ENCODE results near the gene SEC31A. TPM values are rescaled to one million over a fixed set of nuclear protein-coding genes. Genes with fewer than 3 reads are reported as not detected.

The SEC31A gene
- total and polyA plus RNA-seq, 2 of the 4 experiments (the other 2 are of a cell fraction), result 278 to 366 TPM

DNA sequence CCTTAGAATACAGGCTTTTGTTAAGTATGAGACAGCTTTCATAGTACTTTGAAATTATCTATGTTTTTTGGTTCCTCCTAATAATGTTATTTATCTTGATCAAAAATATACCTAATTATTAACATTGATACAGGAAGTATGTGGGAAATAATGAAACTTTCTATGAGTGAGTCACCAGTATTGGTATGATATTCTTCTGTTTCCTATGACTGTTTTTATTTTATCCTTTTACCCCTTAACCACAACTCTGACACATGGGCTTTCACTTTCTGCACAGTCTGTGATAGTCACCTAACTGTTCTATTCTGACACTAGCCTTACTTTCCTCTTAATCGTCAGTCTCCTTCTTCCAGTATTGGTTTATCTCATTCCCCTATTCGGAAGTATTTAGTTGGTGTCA is 14.3 kb upstream of the SEC31A start:
- Histone ChIP-seq H3K56ac (ENCODE audit: extremely low read depth, insufficient read depth, low read length) (no peak overlapping the region), H3K4ac (ENCODE audit: low read depth, low read length) (no peak overlapping the region), H3K18ac (ENCODE audit: low read depth, low read length) (no peak overlapping the region), H2AFZ (replicated peaks; ENCODE audit: low read length, poor library complexity) (no peak overlapping the region), H3K9me3 (ENCODE audit: control insufficient read depth, insufficient read depth, low read length) (no peaks in the 10 kb centered on the region), H3K9me1 (ENCODE audit: insufficient read depth, low read length) (peaks cover 2% of the 10 kb centered on the region; the same call in 1 of the 2 replicates), H3K4me1 (ENCODE audit: control insufficient read depth, insufficient read depth, low read length) (no peaks in the 10 kb centered on the region), H4K91ac (ENCODE audit: insufficient read depth, low read depth, low read length) (no peak overlapping the region), H2AK5ac (ENCODE audit: low read depth, low read length) (no peak overlapping the region), H3K14ac (replicated peaks; ENCODE audit: low read depth, low read length) (no peak overlapping the region), H4K20me1 (ENCODE audit: insufficient read depth, low read length) (no peaks in the 10 kb centered on the region), H2BK120ac (ENCODE audit: low read depth, low read length) (no peak overlapping the region), H2BK20ac (ENCODE audit: low read depth, low read length) (no peak overlapping the region), H2BK5ac (ENCODE audit: low read depth, low read length, poor library complexity, severe bottlenecking) (no peak overlapping the region), H3K27ac (ENCODE audit: insufficient read depth, low read length) (no peak overlapping the region), H3K4me2 (ENCODE audit: low read depth, low read length) (no peak overlapping the region; the same call in 1 of the 2 replicates), H3K4me3 (ENCODE audit: insufficient read depth, low read depth, low read length) (no peak overlapping the region), H2AK9ac (replicated peaks; ENCODE audit: low read depth, low read length, poor library complexity) (no peak overlapping the region), H3K9ac (ENCODE audit: low read depth, low read length) (no peak overlapping the region), H3K79me1 (ENCODE audit: low read depth in 1 of 2, low read length in 2 of 2) (peaks cover 0 to 9% of the 10 kb centered on the region in 2 experiments; a peak in 1 of 4 replicates), H2BK15ac (ENCODE audit: low read depth, low read length) (no peak overlapping the region), H4K5ac (ENCODE audit: low read depth, low read length) (no peak overlapping the region), H4K8ac (ENCODE audit: low read depth in 2 of 2, low read length in 2 of 2) (no peak overlapping the region), H3K27me3 (ENCODE audit: control insufficient read depth, insufficient read depth, low read length) (no peaks in the 10 kb centered on the region), H3K23ac (ENCODE audit: low read depth, low read length) (no peak overlapping the region), H3K36me3 (ENCODE audit: control insufficient read depth, insufficient read depth, low read length) (no peaks in the 10 kb centered on the region; the same call in 1 of the 2 replicates)
- in situ Hi-C loops (cut with MboI; ENCODE audit: low sequenced_read_pairs), result no loop called here
- no TSS peak for BruUV-seq (replicated peaks)
- POLR2A ChIA-PET (ENCODE audit: unreplicated experiment), result interaction anchor here (0.6 kb wide), 1 partner anchor 13 kb away, joined by 3 read pairs; no protein-coding TSS in a partner anchor
- TF ChIP-seq MAZ (IDR thresholded peaks at IDR 0.05; ENCODE audit: borderline replicate concordance, low read depth, low read length) (no peak), RCOR1 (IDR thresholded peaks at IDR 0.05; ENCODE audit: insufficient replicate concordance, low read length) (no peak), MXI1 (IDR thresholded peaks at IDR 0.05; ENCODE audit: borderline replicate concordance, low read depth, low read length) (no peak), NFE2L2 (IDR thresholded peaks at IDR 0.05; ENCODE audit: low read depth, low read length) (no peak), POLR2A (IDR thresholded peaks at IDR 0.05; ENCODE audit: low read depth, low read length) (no peak), FOS (IDR thresholded peaks at IDR 0.05; ENCODE audit: low read depth, low read length) (peak; percentile 30; the same call in 1 of the 2 replicates), MAFK (IDR thresholded peaks at IDR 0.05; ENCODE audit: low read depth, low read length) (no peak)
- TF ChIP-seq, protein P1, sequence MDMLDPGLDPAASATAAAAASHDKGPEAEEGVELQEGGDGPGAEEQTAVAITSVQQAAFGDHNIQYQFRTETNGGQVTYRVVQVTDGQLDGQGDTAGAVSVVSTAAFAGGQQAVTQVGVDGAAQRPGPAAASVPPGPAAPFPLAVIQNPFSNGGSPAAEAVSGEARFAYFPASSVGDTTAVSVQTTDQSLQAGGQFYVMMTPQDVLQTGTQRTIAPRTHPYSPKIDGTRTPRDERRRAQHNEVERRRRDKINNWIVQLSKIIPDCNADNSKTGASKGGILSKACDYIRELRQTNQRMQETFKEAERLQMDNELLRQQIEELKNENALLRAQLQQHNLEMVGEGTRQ (IDR thresholded peaks at IDR 0.05; ENCODE audit: low read depth, low read length), result no peak
- TF ChIP-seq, protein P2, sequence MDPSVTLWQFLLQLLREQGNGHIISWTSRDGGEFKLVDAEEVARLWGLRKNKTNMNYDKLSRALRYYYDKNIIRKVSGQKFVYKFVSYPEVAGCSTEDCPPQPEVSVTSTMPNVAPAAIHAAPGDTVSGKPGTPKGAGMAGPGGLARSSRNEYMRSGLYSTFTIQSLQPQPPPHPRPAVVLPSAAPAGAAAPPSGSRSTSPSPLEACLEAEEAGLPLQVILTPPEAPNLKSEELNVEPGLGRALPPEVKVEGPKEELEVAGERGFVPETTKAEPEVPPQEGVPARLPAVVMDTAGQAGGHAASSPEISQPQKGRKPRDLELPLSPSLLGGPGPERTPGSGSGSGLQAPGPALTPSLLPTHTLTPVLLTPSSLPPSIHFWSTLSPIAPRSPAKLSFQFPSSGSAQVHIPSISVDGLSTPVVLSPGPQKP (IDR thresholded peaks at IDR 0.05; ENCODE audit: borderline replicate concordance, low read depth, low read length), result no peak
- no CpG with 5 or more reads among the region's 2 CpGs for WGBS, 2 experiments (ENCODE audit: extremely low coverage in 2 of 2, insufficient read length in 1 of 2)
- ATAC-seq (ENCODE audit: low read depth) (no peak), DNase-seq (peak; percentile 64)
- CTCF ChIA-PET, result no interaction called here
- intact Hi-C loops (cut with micrococcal nuclease), result no loop called here
- dilution Hi-C loops (cut with HindIII; ENCODE audit: low sequenced_read_pairs, unreplicated experiment), result no loop called here

Data from IMR-90 (cell line).